ENCODE results near the gene ELOB. TPM values are rescaled to one million over a fixed set of nuclear protein-coding genes. Genes with fewer than 3 reads are reported as not detected.

Gene ELOB
- total RNA-seq, 1 experiment from 2014 or later, result 397 TPM

- DNase-seq (ENCODE audit: low spot score), result no peak
Observed at GRCh38 chr16:2768403-2769089, 8.5 kb downstream of the ELOB start.

- DNase-seq (ENCODE audit: low spot score), result peak; percentile 87
Observed at GRCh38 chr16:2767891-2768290, 9.2 kb downstream of the ELOB start.

- DNase-seq (ENCODE audit: low spot score), result no peak
Observed at GRCh38 chr16:2767140-2767731, 9.8 kb downstream of the ELOB start.

GRCh38 chr16:2766430-2767139 lies 10.5 kb downstream of the ELOB start:
- no peak for DNase-seq (ENCODE audit: low spot score)

GRCh38 chr16:2765462-2766404 lies 11.3 kb downstream of the ELOB start:
- no peak for DNase-seq (ENCODE audit: low spot score)

GRCh38 chr16:2764718-2765117 lies 12.4 kb downstream of the ELOB start:
- no peak for DNase-seq (ENCODE audit: low spot score)

GRCh38 chr16:2763173-2763572 lies 13.9 kb downstream of the ELOB start:
- no peak for DNase-seq (ENCODE audit: low spot score)

- no peak for DNase-seq (ENCODE audit: low spot score)
Observed at GRCh38 chr16:2762711-2763110, 14.4 kb downstream of the ELOB start.

- no peak for DNase-seq (ENCODE audit: low spot score)
Observed at GRCh38 chr16:2761886-2762583, 15.0 kb downstream of the ELOB start.

- DNase-seq (ENCODE audit: low spot score), result no peak
Observed at GRCh38 chr16:2761472-2761871, 15.6 kb downstream of the ELOB start.

- DNase-seq (ENCODE audit: low spot score), result no peak
Observed at GRCh38 chr16:2757344-2757743, 19.7 kb downstream of the ELOB start.

GRCh38 chr16:2756288-2757015 lies 20.6 kb downstream of the ELOB start:
- DNase-seq (ENCODE audit: low spot score), result no peak

- no peak for DNase-seq (ENCODE audit: low spot score)
Observed at GRCh38 chr16:2755158-2755557, 21.9 kb downstream of the ELOB start.

GRCh38 chr16:2753733-2754020 lies 23.4 kb downstream of the ELOB start:
- DNase-seq (ENCODE audit: low spot score), result no peak

- peak; percentile 62 for DNase-seq (ENCODE audit: low spot score)
Observed at GRCh38 chr16:2752850-2753732, 24.0 kb downstream of the ELOB start.

GRCh38 chr16:2752035-2752849 lies 24.8 kb downstream of the ELOB start, which contains the start of gene SRRM2:
Gene SRRM2 (plus strand): TSS chr16:2752638. CDS start chr16:2756365, 3,727 bp downstream.
- peak; percentile 91 for DNase-seq (ENCODE audit: low spot score)

GRCh38 chr16:2751577-2752034 lies 25.5 kb downstream of the ELOB start:
- DNase-seq (ENCODE audit: low spot score), result no peak

- no peak for DNase-seq (ENCODE audit: low spot score)
Observed at GRCh38 chr16:2749936-2750335, 27.1 kb downstream of the ELOB start.

- no peak for DNase-seq (ENCODE audit: low spot score)
Observed at GRCh38 chr16:2749476-2749875, 27.6 kb downstream of the ELOB start.

Measured in A172 (cell line).